Endodermal cell (in vitro differentiated cells): ENCODE data around the gene KIF26B. TPM values are rescaled to one million over a fixed set of nuclear protein-coding genes. Genes with fewer than 3 reads are reported as not detected.

Experiments
- DNase-seq: peaks from one replicate; pipeline ENCODE4 v3.0.0-alpha.2; 2017
- H3K27ac ChIP-seq: 2 replicates; pipeline ENCODE4 v1.5.1; 2013; ENCODE audit warnings: mild to moderate bottlenecking, low read depth, low read length, moderate library complexity
- H3K27me3 ChIP-seq: 2 replicates; pipeline ENCODE4 v1.6.1; 2013; ENCODE audit warnings: mild to moderate bottlenecking, low read length, moderate library complexity; ENCODE audit not compliant: insufficient read depth, control insufficient read depth, poor library complexity, severe bottlenecking
- H3K36me3 ChIP-seq: 2 replicates; pipeline ENCODE4 v1.7.0; 2013; ENCODE audit warnings: mild to moderate bottlenecking, low read length, moderate library complexity; ENCODE audit not compliant: control insufficient read depth, insufficient read depth
- H3K4me1 ChIP-seq: one replicate; pipeline ENCODE4 v1.7.0; 2013; ENCODE audit warnings: low read length; ENCODE audit not compliant: control insufficient read depth, insufficient read depth
- H3K4me3 ChIP-seq: 2 replicates; pipeline ENCODE4 v1.5.1; 2013; ENCODE audit warnings: mild to moderate bottlenecking, low read length, moderate library complexity
- H3K9ac ChIP-seq: 2 replicates; pipeline ENCODE4 v1.6.1; 2013; ENCODE audit warnings: mild to moderate bottlenecking, low read length, moderate library complexity; ENCODE audit not compliant: poor library complexity, severe bottlenecking; ENCODE audit errors: extremely low read depth
- H3K9me3 ChIP-seq: 2 replicates; pipeline ENCODE4 v1.6.1; 2013; ENCODE audit warnings: mild to moderate bottlenecking, low read length, moderate library complexity; ENCODE audit not compliant: control insufficient read depth
- H3K27ac Mint-ChIP-seq: 2 replicates; pipeline ENCODE4 v1.8.0; 2020; ENCODE audit warnings: mixed read lengths
- H3K27me3 Mint-ChIP-seq: 2 replicates; pipeline ENCODE4 v1.8.0; 2021; ENCODE audit warnings: mild to moderate bottlenecking, mixed read lengths; ENCODE audit not compliant: insufficient read depth
- H3K36me3 Mint-ChIP-seq: 2 replicates; pipeline ENCODE4 v1.8.0; 2020; ENCODE audit warnings: low read depth, mixed read lengths
- H3K4me1 Mint-ChIP-seq: 2 replicates; pipeline ENCODE4 v1.8.0; 2020; ENCODE audit warnings: mixed read lengths
- H3K4me3 Mint-ChIP-seq: 2 replicates; pipeline ENCODE4 v1.8.0; 2020; ENCODE audit warnings: mild to moderate bottlenecking, moderate library complexity, mixed read lengths
- H3K9me3 Mint-ChIP-seq: 2 replicates; pipeline ENCODE4 v1.8.0; 2020; ENCODE audit warnings: mild to moderate bottlenecking, mixed read lengths
- CTCF ChIP-seq: fragments of 200-600 bp; sonication (generic); conservative IDR thresholded peaks from 2 replicates; pipeline ENCODE4 v1.5.0; 2021; ENCODE audit warnings: antibody characterized with exemption, mild to moderate bottlenecking
- WGBS, 2 experiments: methylation state at CpG; one replicate each; pipeline versions ENCODE4 v1.1.5 to v1.1.7; 2013; ENCODE audit warnings: missing lambda C conversion rate in 2 of 2, mixed read lengths in 1 of 2; ENCODE audit not compliant: insufficient coverage in 1 of 2, insufficient read length in 1 of 2; 5-methylcytosine and 5-hydroxymethylcytosine counted together
- total RNA-seq, 2 donors: library from RNA; stranded (reverse); fragmentation: NEBNext Ultra II Directional in 1 of 2; extraction: Animal tissue kit (Norgen Biotek cat#: 25700) in 1 of 2; gene quantifications; 2 replicates in 1 of 2; 3 replicates in 1 of 2; pipeline ENCODE4 v1.2.1, GENCODE V29; 2021

The KIF26B gene
- total RNA-seq, 2 donors from 2014 or later: 12.3 to 21.0 TPM

GRCh38 chr1:245107776-245108114 lies 47.0 kb upstream of the KIF26B start:
- Mint-ChIP-seq H3K36me3 (no peaks in the 10 kb centered on the region), H3K9me3 (peaks cover 3% of the 10 kb centered on the region), H3K27ac (no peak overlapping the region), H3K4me1 (peaks cover 19% of the 10 kb centered on the region), H3K4me3 (no peak overlapping the region), H3K27me3 (no peaks in the 10 kb centered on the region)
- Histone ChIP-seq H3K4me3 (no peak overlapping the region), H3K9ac (no peak overlapping the region), H3K4me1 (no peaks in the 10 kb centered on the region), H3K9me3 (no peaks in the 10 kb centered on the region), H3K27me3 (no peaks in the 10 kb centered on the region), H3K27ac (no peak overlapping the region), H3K36me3 (no peaks in the 10 kb centered on the region)
- peak; percentile 63 for DNase-seq
- TF ChIP-seq CTCF: no peak
- 93 to 97% methylated on average over 6 to 7 of the region's 7 CpGs for WGBS, 2 experiments

GRCh38 chr1:245108246-245108645 lies 46.5 kb upstream of the KIF26B start:
- H3K4me3 Mint-ChIP-seq: no peak overlapping the region

GRCh38 chr1:245108909-245109308 lies 45.9 kb upstream of the KIF26B start:
- peaks cover 19% of the 10 kb centered on the region for H3K4me1 Mint-ChIP-seq
- no peak overlapping the region for H3K27ac Mint-ChIP-seq
- no peak overlapping the region for H3K27ac ChIP-seq
- H3K4me3 ChIP-seq: no peak overlapping the region
- WGBS, 2 experiments: 91 to 93% methylated on average over 6 to 7 of the region's 7 CpGs
- H3K4me3 Mint-ChIP-seq: no peak overlapping the region
- H3K27me3 ChIP-seq: no peaks in the 10 kb centered on the region
- peaks cover 3% of the 10 kb centered on the region for H3K9me3 Mint-ChIP-seq
- no peaks in the 10 kb centered on the region for H3K27me3 Mint-ChIP-seq
- H3K36me3 ChIP-seq: no peaks in the 10 kb centered on the region
- no peaks in the 10 kb centered on the region for H3K9me3 ChIP-seq
- H3K4me1 ChIP-seq: no peaks in the 10 kb centered on the region
- DNase-seq: no peak
- no peak overlapping the region for H3K9ac ChIP-seq
- no peak for TF ChIP-seq CTCF
- H3K36me3 Mint-ChIP-seq: peaks cover 1% of the 10 kb centered on the region

More at GRCh38 chr1:245108246-245108645, 46.5 kb upstream of the KIF26B start:
- Histone ChIP-seq H3K27me3 (no peaks in the 10 kb centered on the region), H3K9me3 (no peaks in the 10 kb centered on the region), H3K36me3 (no peaks in the 10 kb centered on the region), H3K4me3 (no peak overlapping the region), H3K27ac (peak overlapping the region; percentile 16), H3K9ac (no peak overlapping the region), H3K4me1 (no peaks in the 10 kb centered on the region)
- Mint-ChIP-seq H3K4me1 (peaks cover 19% of the 10 kb centered on the region), H3K36me3 (no peaks in the 10 kb centered on the region), H3K27me3 (no peaks in the 10 kb centered on the region), H3K9me3 (peaks cover 3% of the 10 kb centered on the region), H3K27ac (no peak overlapping the region)
- WGBS, 2 experiments: 85 to 90% methylated on average over 4 of the region's 4 CpGs
- no peak for DNase-seq
- TF ChIP-seq CTCF: no peak
